Measurements from ENCODE around the gene BMP6. TPM values are rescaled to one million over a fixed set of nuclear protein-coding genes. Genes with fewer than 3 reads are reported as not detected.

BMP6 gene
- total RNA-seq, 1 experiment from 2014 or later, result 1.9 TPM

DNA sequence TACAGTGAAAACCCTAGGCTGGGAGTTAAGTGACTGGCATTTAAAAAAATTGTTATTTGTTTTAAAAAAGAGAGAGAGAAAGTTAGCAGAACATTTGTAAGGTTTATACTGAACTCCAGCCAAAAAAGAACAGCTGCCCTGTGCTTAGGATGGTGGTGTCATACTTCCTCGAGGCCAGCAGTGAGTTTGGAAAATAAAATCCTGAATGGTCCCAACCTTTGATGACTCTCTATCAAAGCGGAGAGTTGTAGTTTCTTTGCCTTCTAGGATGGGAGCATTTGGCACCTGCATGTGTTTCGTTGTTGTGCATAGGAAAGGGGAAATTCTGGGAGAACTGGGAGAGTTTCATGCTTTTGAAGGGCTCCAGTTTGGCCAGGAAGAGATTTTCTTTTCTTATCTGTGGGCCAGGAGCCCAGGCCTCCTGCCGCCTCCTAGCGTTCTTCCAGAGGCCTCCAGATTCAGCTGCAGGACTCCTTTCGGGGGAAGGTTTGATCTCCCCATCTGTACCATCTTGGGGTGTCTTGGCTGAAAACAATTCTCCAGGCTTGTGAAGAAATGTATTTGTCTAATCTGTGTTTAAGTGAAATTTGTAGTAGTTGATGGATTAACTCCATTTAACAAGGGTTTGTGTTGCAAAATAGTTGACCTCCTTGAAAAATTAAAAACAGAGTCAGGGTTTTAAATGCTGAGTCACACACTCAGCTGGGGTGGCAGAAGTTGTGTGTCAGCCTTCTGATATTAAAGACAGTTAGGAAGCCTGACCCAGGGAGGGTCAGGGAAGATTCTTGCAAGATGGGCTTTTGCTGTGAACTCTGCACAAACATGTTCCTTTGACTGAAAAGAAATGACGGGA, 121.3 kb downstream of the BMP6 start:
- no peak for DNase-seq (ENCODE audit: low spot score)
- BruUV-seq (replicated peaks), result no TSS peak
- no peaks in the 10 kb centered on the region for H3K27me3 ChIP-seq (replicated peaks; ENCODE audit: insufficient read depth, low read depth, low read length, poor library complexity)
- H3K36me3 ChIP-seq (ENCODE audit: insufficient read depth, low read length, poor library complexity, severe bottlenecking), result no peaks in the 10 kb centered on the region
- H3K4me3 ChIP-seq (ENCODE audit: low read depth, low read length, poor library complexity, severe bottlenecking), result no peak overlapping the region
- no peak for TF ChIP-seq EZH2 (IDR thresholded peaks at IDR 0.05; ENCODE audit: borderline replicate concordance, low read depth, low read length, poor library complexity, severe bottlenecking)
- TF ChIP-seq CTCF (conservative IDR thresholded peaks at IDR 0.05; ENCODE audit: low read depth, low read length), result no peak
- POLR2A ChIA-PET (ENCODE audit: low non-redundant PET), result no interaction called here
- CTCF ChIA-PET, result no interaction called here
- intact Hi-C loops (cut with micrococcal nuclease; ENCODE audit: unreplicated experiment), result no loop called here
- H3K9me3 ChIP-seq (ENCODE audit: low read depth, low read length, poor library complexity, severe bottlenecking), result peaks cover 6% of the 10 kb centered on the region
- H3K4me1 ChIP-seq (ENCODE audit: insufficient read depth, low read length, poor library complexity, severe bottlenecking), result no peaks in the 10 kb centered on the region
- H3K27ac ChIP-seq (ENCODE audit: low read depth, low read length, poor library complexity, severe bottlenecking), result no peak overlapping the region

GRCh38 chr6:7848229-7848628, 122.3 kb downstream of the BMP6 start:
- POLR2A ChIA-PET (ENCODE audit: low non-redundant PET), result no interaction called here
- H3K27me3 ChIP-seq (replicated peaks; ENCODE audit: insufficient read depth, low read depth, low read length, poor library complexity), result no peaks in the 10 kb centered on the region
- intact Hi-C loops (cut with micrococcal nuclease; ENCODE audit: unreplicated experiment), result no loop called here
- H3K4me3 ChIP-seq (ENCODE audit: low read depth, low read length, poor library complexity, severe bottlenecking), result no peak overlapping the region
- H3K27ac ChIP-seq (ENCODE audit: low read depth, low read length, poor library complexity, severe bottlenecking), result no peak overlapping the region
- peaks cover 8% of the 10 kb centered on the region for H3K9me3 ChIP-seq (ENCODE audit: low read depth, low read length, poor library complexity, severe bottlenecking)
- CTCF ChIA-PET, result interaction anchor here (0.6 kb wide), 1 partner anchor 20 kb away, joined by 3 read pairs; no protein-coding TSS in a partner anchor
- no peak for TF ChIP-seq EZH2 (IDR thresholded peaks at IDR 0.05; ENCODE audit: borderline replicate concordance, low read depth, low read length, poor library complexity, severe bottlenecking)
- no peak for TF ChIP-seq CTCF (conservative IDR thresholded peaks at IDR 0.05; ENCODE audit: low read depth, low read length)
- H3K4me1 ChIP-seq (ENCODE audit: insufficient read depth, low read length, poor library complexity, severe bottlenecking), result no peaks in the 10 kb centered on the region
- DNase-seq (ENCODE audit: low spot score), result no peak
- no TSS peak for BruUV-seq (replicated peaks)
- no peaks in the 10 kb centered on the region for H3K36me3 ChIP-seq (ENCODE audit: insufficient read depth, low read length, poor library complexity, severe bottlenecking)

DNA sequence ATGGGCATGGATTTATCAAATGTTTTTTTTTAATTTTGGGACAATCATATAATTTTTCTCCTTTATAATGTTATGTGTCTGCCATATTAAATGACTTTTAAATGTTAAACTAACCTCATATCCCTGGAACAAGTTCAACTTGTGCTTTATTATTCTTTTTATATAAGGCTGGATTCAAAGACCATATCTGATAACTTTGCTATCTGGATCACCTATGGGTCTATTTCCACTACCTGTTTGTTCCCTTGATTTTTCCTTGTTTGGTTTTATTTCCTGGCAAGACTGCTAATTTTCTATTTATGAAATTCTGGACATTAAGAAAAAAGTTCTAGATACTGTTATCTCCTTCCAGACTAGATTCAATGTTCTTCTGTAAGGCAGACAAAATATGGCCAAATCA, 125.9 kb downstream of the BMP6 start:
- CTCF ChIA-PET, result no interaction called here

More for the DNA sequence above, 125.9 kb downstream of the BMP6 start:
- DNase-seq (ENCODE audit: low spot score), result no peak
- Histone ChIP-seq H3K4me1 (ENCODE audit: insufficient read depth, low read length, poor library complexity, severe bottlenecking) (no peaks in the 10 kb centered on the region), H3K36me3 (ENCODE audit: insufficient read depth, low read length, poor library complexity, severe bottlenecking) (no peaks in the 10 kb centered on the region), H3K9me3 (ENCODE audit: low read depth, low read length, poor library complexity, severe bottlenecking) (peaks cover 8% of the 10 kb centered on the region), H3K27ac (ENCODE audit: low read depth, low read length, poor library complexity, severe bottlenecking) (no peak overlapping the region), H3K27me3 (replicated peaks; ENCODE audit: insufficient read depth, low read depth, low read length, poor library complexity) (no peaks in the 10 kb centered on the region), H3K4me3 (ENCODE audit: low read depth, low read length, poor library complexity, severe bottlenecking) (no peak overlapping the region)
- BruUV-seq (replicated peaks), result no TSS peak
- POLR2A ChIA-PET (ENCODE audit: low non-redundant PET), result no interaction called here
- intact Hi-C loops (cut with micrococcal nuclease; ENCODE audit: unreplicated experiment), result no loop called here
- TF ChIP-seq EZH2 (IDR thresholded peaks at IDR 0.05; ENCODE audit: borderline replicate concordance, low read depth, low read length, poor library complexity, severe bottlenecking), result no peak
- no peak for TF ChIP-seq CTCF (conservative IDR thresholded peaks at IDR 0.05; ENCODE audit: low read depth, low read length)
